MCF 10A (cell line): ENCODE results near the gene UQCC3. TPM values are rescaled to one million over a fixed set of nuclear protein-coding genes. Genes with fewer than 3 reads are reported as not detected.
"Not testable (repeated sequence)": the region's sequence is repeated elsewhere in the genome, so short reads cannot be mapped to it uniquely, and the experiment has no call there.

Source experiments
- BruUV-seq: library from RNA; stranded (reverse); fragments of 400-500 nt; replicated peaks from 2 replicates; lab custom pipeline; 2021; lab: Mats Ljungman, UMichigan
- CTCF ChIA-PET: fragments of 300-600 bp; sonication (Branson Sonifier 250); formaldehyde crosslinking; extraction: SDS; loops from one replicate; lab custom pipeline; 2021; ENCODE audit warnings: antibody characterized with exemption, inconsistent platforms; lab: Yijun Ruan, JAX
- POLR2A ChIA-PET: fragments of 300-600, 350-650 bp; sonication (Branson Sonifier 250); formaldehyde crosslinking; extraction: SDS; loops from one replicate; lab custom pipeline; 2020; ENCODE audit warnings: antibody characterized with exemption, inconsistent platforms; lab: Yijun Ruan, JAX
- DNase-seq: peaks from one replicate; pipeline ENCODE4 v3.0.0-alpha.2; 2018; ENCODE audit not compliant: unreplicated experiment
- H3K27ac Mint-ChIP-seq: one replicate; pipeline ENCODE4 v1.8.0; 2022; ENCODE audit warnings: mild to moderate bottlenecking, low read depth, mixed read lengths; ENCODE audit not compliant: unreplicated experiment
- H3K27me3 Mint-ChIP-seq: one replicate; pipeline ENCODE4 v1.8.0; 2022; ENCODE audit warnings: mixed read lengths; ENCODE audit not compliant: insufficient read depth, unreplicated experiment
- H3K36me3 Mint-ChIP-seq: one replicate; pipeline ENCODE4 v1.8.0; 2022; ENCODE audit warnings: mild to moderate bottlenecking, moderate library complexity, mixed read lengths; ENCODE audit not compliant: insufficient read depth, unreplicated experiment
- H3K4me1 Mint-ChIP-seq: one replicate; pipeline ENCODE4 v1.8.0; 2022; ENCODE audit warnings: mixed read lengths; ENCODE audit not compliant: insufficient read depth, unreplicated experiment
- H3K4me3 Mint-ChIP-seq: one replicate; pipeline ENCODE4 v1.8.0; 2022; ENCODE audit warnings: mild to moderate bottlenecking, moderate library complexity, mixed read lengths; ENCODE audit not compliant: unreplicated experiment
- H3K9me3 Mint-ChIP-seq: one replicate; pipeline ENCODE4 v1.8.0; 2022; ENCODE audit warnings: mixed read lengths; ENCODE audit not compliant: unreplicated experiment
- CTCF ChIP-seq: fragments of 200-600 bp; IDR thresholded peaks from one replicate; pipeline ENCODE4 v1.8.0; 2022; ENCODE audit warnings: antibody characterized with exemption, mild to moderate bottlenecking; ENCODE audit not compliant: unreplicated experiment
- intact Hi-C: fragments of 100-400 bp; cut with micrococcal nuclease; formaldehyde crosslinking; loops from 2 replicates; pipeline ENCODE4 v1.14.1; 2022
- total RNA-seq: library from RNA; stranded (reverse); gene quantifications from 2 replicates; pipeline ENCODE4 v1.2.3, GENCODE V29; 2022

The UQCC3 gene
- total RNA-seq, 1 experiment from 2014 or later: 13.8 TPM

GRCh38 chr11:62694455-62695167 is 23.1 kb downstream of the UQCC3 start:
- intact Hi-C loops: loop anchor here (1.0 to 2.0 kb wide), 3 partner anchors 14 to 299 kb away; partner anchors contain the start of genes EML3 and ROM1
- Mint-ChIP-seq H3K27ac (no peak overlapping the region), H3K9me3 (no peaks in the 10 kb centered on the region), H3K4me3 (no peak overlapping the region), H3K4me1 (peaks cover 6% of the 10 kb centered on the region), H3K27me3 (no peaks in the 10 kb centered on the region), H3K36me3 (peaks cover 63% of the 10 kb centered on the region)
- TF ChIP-seq CTCF: peak; percentile 80
- BruUV-seq: no TSS peak
- ChIA-PET POLR2A (interaction anchor here (0.7 to 2.0 kb wide), 7 partner anchors 11 to 42 kb away, joined by 3 to 8 read pairs (median 6); partner anchors contain the start of genes C11orf98, CSKMT, INTS5 and UBXN1), CTCF (interaction anchor here (0.5 to 7.6 kb wide), 18 partner anchors 9 to 604 kb away, joined by 3 to 72 read pairs (median 4); partner anchors contain the start of genes BSCL2, C11orf98 and GNG3)
- peak; percentile 86 for DNase-seq

GRCh38 chr11:62702246-62702645 is 30.8 kb downstream of the UQCC3 start:
- H3K27ac Mint-ChIP-seq: peak overlapping the region; percentile 16
- intact Hi-C loops: no loop called here

GRCh38 chr11:62703921-62704320 is 32.4 kb downstream of the UQCC3 start:
- ChIA-PET CTCF (interaction anchor here (0.6 to 7.0 kb wide), 4 partner anchors 10 to 159 kb away, joined by 3 to 38 read pairs (median 18); no protein-coding TSS in a partner anchor), POLR2A (interaction anchor here (0.6 to 2.6 kb wide), 5 partner anchors 23 to 857 kb away, joined by 3 to 8 read pairs (median 5); partner anchors contain the start of genes C11orf98, CSKMT and UBXN1)
- H3K9me3 Mint-ChIP-seq, H3K4me3 Mint-ChIP-seq, H3K27me3 Mint-ChIP-seq, BruUV-seq, intact Hi-C loops, DNase-seq, H3K27ac Mint-ChIP-seq: not testable (repeated sequence)
- H3K36me3 Mint-ChIP-seq: peaks cover 33% of the 10 kb centered on the region
- H3K4me1 Mint-ChIP-seq: peaks cover 19% of the 10 kb centered on the region

More at GRCh38 chr11:62702246-62702645, 30.8 kb downstream of the UQCC3 start:
- Mint-ChIP-seq H3K4me3 (no peak overlapping the region), H3K27me3 (no peaks in the 10 kb centered on the region), H3K36me3 (peaks cover 46% of the 10 kb centered on the region), H3K4me1 (peaks cover 14% of the 10 kb centered on the region), H3K9me3 (no peaks in the 10 kb centered on the region)
- ChIA-PET POLR2A (interaction anchor here (1.0 to 2.6 kb wide), 4 partner anchors 23 to 51 kb away, joined by 3 to 8 read pairs (median 4); partner anchors contain the start of genes C11orf98, CSKMT, LBHD1 and UBXN1), CTCF (interaction anchor here (0.6 to 7.0 kb wide), 3 partner anchors 9 to 307 kb away, joined by 3 to 38 read pairs (median 14); no protein-coding TSS in a partner anchor)
- TF ChIP-seq CTCF: no peak
- DNase-seq: no peak
- BruUV-seq: no TSS peak

- no peaks in the 10 kb centered on the region for H3K9me3 Mint-ChIP-seq
- H3K36me3 Mint-ChIP-seq: peaks cover 41% of the 10 kb centered on the region
- peaks cover 25% of the 10 kb centered on the region for H3K4me1 Mint-ChIP-seq
- ChIA-PET CTCF (interaction anchor here (0.6 to 7.0 kb wide), 4 partner anchors 12 to 25 kb away, joined by 3 to 38 read pairs (median 18); no protein-coding TSS in a partner anchor), POLR2A (interaction anchor here (0.6 to 15.7 kb wide), 28 partner anchors 10 to 745 kb away, joined by 3 to 197 read pairs (median 5); partner anchors contain the start of genes B3GAT3, C11orf98, CSKMT and EEF1G)
- intact Hi-C loops: no loop called here
- TF ChIP-seq CTCF: no peak
- TSS peak; percentile 2 for BruUV-seq
- H3K4me3 Mint-ChIP-seq: peak overlapping the region; percentile 92
- H3K27me3 Mint-ChIP-seq: no peaks in the 10 kb centered on the region
- H3K27ac Mint-ChIP-seq: peak overlapping the region; percentile 94
- no peak for DNase-seq
These were observed 33.9 kb downstream of the UQCC3 start for GRCh38 chr11:62705413-62705812.
